Middle frontal gyrus (tissue), 1 donor: ENCODE data around the gene SAA2.
A peak's percentile ranks its signal among the peaks of the same experiment; 100 is the strongest.
"Not testable (repeated sequence)": the region's sequence is repeated elsewhere in the genome, so short reads cannot be mapped to it uniquely, and the experiment has no call there.

Experiments
- DNase-seq: peaks from one replicate; pipeline ENCODE4 v3.0.0-alpha.2; 2015; ENCODE audit warnings: low spot score; ENCODE audit errors: extremely low spot score

The SAA2 gene

GRCh38 chr11:18253233-18253632, 4.8 kb upstream of the SAA2 start:
- no peak for DNase-seq

- DNase-seq = not testable (repeated sequence)
Observed at GRCh38 chr11:18247191-18247581, 1.3 kb downstream of the SAA2 start.

GRCh38 chr11:18246379-18247190, 1.9 kb downstream of the SAA2 start:
- not testable (repeated sequence) for DNase-seq

- no peak for DNase-seq
Observed at GRCh38 chr11:18245396-18245795, 3.1 kb downstream of the SAA2 start.

- DNase-seq = peak; percentile 15
Observed at GRCh38 chr11:18243783-18244362, 4.6 kb downstream of the SAA2 start.

- DNase-seq = no peak
Observed at GRCh38 chr11:18239655-18240054, 8.8 kb downstream of the SAA2 start.

- no peak for DNase-seq
Observed at GRCh38 chr11:18236664-18237356, 11.7 kb downstream of the SAA2 start, which contains the start of gene SAA4. Gene SAA4, minus strand, starts transcription at chr11:18236802. Its CDS starts 876 bp downstream, at chr11:18235926.

- DNase-seq = no peak
Observed at GRCh38 chr11:18235394-18236334, 12.8 kb downstream of the SAA2 start.

- no peak for DNase-seq
Observed at GRCh38 chr11:18233912-18234311, 14.6 kb downstream of the SAA2 start.

GRCh38 chr11:18230859-18231258, 17.6 kb downstream of the SAA2 start:
- no peak for DNase-seq

GRCh38 chr11:18229501-18229900, 19.0 kb downstream of the SAA2 start:
- DNase-seq = no peak

GRCh38 chr11:18225913-18226312, 22.6 kb downstream of the SAA2 start:
- DNase-seq = no peak

- no peak for DNase-seq
Observed at GRCh38 chr11:18223591-18224387, 24.7 kb downstream of the SAA2 start.

GRCh38 chr11:18222814-18223421, 25.6 kb downstream of the SAA2 start:
- no peak for DNase-seq

- DNase-seq = no peak
Observed at GRCh38 chr11:18221274-18221876, 27.1 kb downstream of the SAA2 start.

- DNase-seq = no peak
Observed at GRCh38 chr11:18209058-18209457, 39.4 kb downstream of the SAA2 start.

GRCh38 chr11:18204771-18205170, 43.7 kb downstream of the SAA2 start:
- no peak for DNase-seq

- no peak for DNase-seq
Observed at GRCh38 chr11:18204220-18204619, 44.2 kb downstream of the SAA2 start.

GRCh38 chr11:18203723-18204122, 44.7 kb downstream of the SAA2 start:
- DNase-seq = no peak
